K562 (cell line): ENCODE data around the gene CWF19L2. TPM values are rescaled to one million over a fixed set of nuclear protein-coding genes. Genes with fewer than 3 reads are reported as not detected.

ENCODE experiments used
- ATAC-seq: fragments of 200-7000 bp; cut with Tn5 transposase; 3 replicates; pipeline ENCODE4 v1.9.1; 2020; ENCODE audit warnings: moderate library complexity
- BruUV-seq: library from RNA; stranded (reverse); fragments of 400-500 nt; replicated peaks from 2 replicates; lab custom pipeline; 2021; lab: Mats Ljungman, UMichigan
- CTCF ChIA-PET: fragments of 300-600 bp; formaldehyde crosslinking; extraction: SDS; loops from one replicate; lab custom pipeline; 2021; ENCODE audit warnings: low intra/inter-chr PET ratio; lab: Yijun Ruan, JAX
- POLR2A ChIA-PET: fragments of 300-600, 350-650 bp; sonication (Branson Sonifier 250); formaldehyde crosslinking; extraction: SDS; loops from one replicate; lab custom pipeline; 2021; ENCODE audit warnings: antibody characterized with exemption, inconsistent platforms; lab: Yijun Ruan, JAX
- DNase-seq, 4 experiments: peaks; one replicate each; pipeline versions ENCODE4 v3.0.0 to v3.0.0-alpha.2; 2011 to 2018; ENCODE audit warnings: low spot score in 3 of 4, mixed read lengths in 3 of 4; ENCODE audit errors: extremely low read depth in 1 of 4
- FAIRE-seq: peaks from 2 replicates; lab custom pipeline; 2011; peaks lifted over from hg19 to GRCh38; lab: Jason Lieb, UNC
- H2AFZ ChIP-seq: 2 replicates; pipeline ENCODE4 v1.6.0; 2011; ENCODE audit warnings: low read depth, low read length, control low read depth, inconsistent platforms
- H3K27ac ChIP-seq: fragments of 200-600 bp; 3 replicates; pipeline ENCODE4 v1.8.0; 2011; ENCODE audit warnings: low read depth, mild to moderate bottlenecking, control low read depth, inconsistent platforms, low read length, moderate library complexity, mixed read lengths; ENCODE audit errors: extremely low read depth
- H3K27me3 ChIP-seq, 2 experiments: fragments of 300-600 bp in 1 of 2; 2 replicates in 1 of 2; 3 replicates in 1 of 2; pipeline versions ENCODE4 v1.6.0 to v1.8.0; 2011; ENCODE audit warnings: inconsistent platforms in 2 of 2, low read length in 2 of 2, mild to moderate bottlenecking in 1 of 2, mixed read lengths in 1 of 2, moderate library complexity in 1 of 2; ENCODE audit not compliant: control insufficient read depth in 2 of 2, insufficient read depth in 2 of 2
- H3K36me3 ChIP-seq: fragments of 300-600 bp; 3 replicates; pipeline ENCODE4 v1.8.0; 2011; ENCODE audit warnings: mild to moderate bottlenecking, low read length, inconsistent platforms; ENCODE audit not compliant: control insufficient read depth, insufficient read depth
- H3K4me1 ChIP-seq, 2 experiments: fragments of 200-600 bp in 1 of 2; replicated peaks in 1 of 2; 2 replicates in 1 of 2; 3 replicates in 1 of 2; pipeline versions ENCODE4 v1.5.1 to v1.8.0; 2011; ENCODE audit warnings: inconsistent platforms in 2 of 2, low read length in 2 of 2, mild to moderate bottlenecking in 1 of 2, mixed read lengths in 1 of 2, moderate library complexity in 1 of 2; ENCODE audit not compliant: control insufficient read depth in 2 of 2, insufficient read depth in 2 of 2
- H3K4me2 ChIP-seq: 2 replicates; pipeline ENCODE4 v1.6.1; 2011; ENCODE audit warnings: low read length, control low read depth, inconsistent platforms, mixed read lengths; ENCODE audit not compliant: insufficient read depth
- H3K4me3 ChIP-seq: fragments of 200-600 bp; sonication (generic), shearing (Covaris generic); 2 replicates; pipeline ENCODE4 v1.5.1; 2016; ENCODE audit warnings: control low read depth, inconsistent platforms
- H3K79me2 ChIP-seq: fragments of 200-600 bp; 3 replicates; pipeline ENCODE4 v1.8.0; 2011; ENCODE audit warnings: low read length, inconsistent platforms; ENCODE audit not compliant: control insufficient read depth, insufficient read depth
- H3K9ac ChIP-seq, 2 experiments: 2 replicates each; pipeline versions ENCODE4 v1.6.0 to v1.6.1; 2011; ENCODE audit warnings: low read depth in 2 of 2, low read length in 2 of 2, control low read depth in 1 of 2, inconsistent platforms in 1 of 2, mild to moderate bottlenecking in 1 of 2, mixed read lengths in 1 of 2; ENCODE audit not compliant: insufficient read depth in 1 of 2
- H3K9me1 ChIP-seq: one replicate; pipeline ENCODE4 v1.6.0; 2011; ENCODE audit warnings: inconsistent platforms, mild to moderate bottlenecking, low read length, moderate library complexity; ENCODE audit not compliant: control insufficient read depth, insufficient read depth
- H3K9me3 ChIP-seq: replicated peaks from 2 replicates; pipeline ENCODE4 v1.5.1; 2011; ENCODE audit warnings: low read depth, low read length, inconsistent platforms; ENCODE audit not compliant: control insufficient read depth, insufficient read depth
- H4K20me1 ChIP-seq: replicated peaks from 2 replicates; pipeline ENCODE4 v1.6.1; 2011; ENCODE audit warnings: low read length, inconsistent platforms, mixed read lengths; ENCODE audit not compliant: control insufficient read depth, insufficient read depth
- CBFA2T2 ChIP-seq: fragments of 450-650 bp; conservative IDR thresholded peaks from 2 replicates; pipeline ENCODE4 v1.6.1; 2017; ENCODE audit warnings: mild to moderate bottlenecking
- E2F3 ChIP-seq: fragments of 250-450 bp; sonication (Bioruptor Pico); IDR thresholded peaks from 2 replicates; pipeline ENCODE4 v1.4.0; 2020; ENCODE audit warnings: mild to moderate bottlenecking
- EP300 ChIP-seq: IDR thresholded peaks from 2 replicates; pipeline ENCODE4 v1.6.1; 2012; ENCODE audit warnings: low read length, improper control_type of control experiment
- ETV1 ChIP-seq: fragments of 450-650 bp; conservative IDR thresholded peaks from 2 replicates; pipeline ENCODE4 v1.6.1; 2016; ENCODE audit warnings: missing genetic modification characterization, control low read depth, low read depth, missing compliant biosample characterization
- HDAC1 ChIP-seq, 2 experiments: fragments of 450-650 bp; IDR thresholded peaks; 2 replicates each; pipeline ENCODE4 v1.6.1; 2016 to 2017; ENCODE audit warnings: inconsistent platforms in 1 of 2, mild to moderate bottlenecking in 1 of 2, moderate library complexity in 1 of 2
- HDAC2 ChIP-seq: fragments of 450-650 bp; IDR thresholded peaks from 2 replicates; pipeline ENCODE4 v1.6.1; 2016; ENCODE audit warnings: mild to moderate bottlenecking
- HES1 ChIP-seq: fragments of 450-650 bp; IDR thresholded peaks from 2 replicates; pipeline ENCODE4 v1.6.1; 2016; ENCODE audit warnings: low read depth, mild to moderate bottlenecking, moderate library complexity
- KDM1A ChIP-seq, 2 experiments: fragments of 450-650 bp; IDR thresholded peaks; 2 replicates each; pipeline ENCODE4 v1.6.1; 2016; ENCODE audit warnings: mild to moderate bottlenecking in 2 of 2
- KLF16 ChIP-seq: IDR thresholded peaks from 2 replicates; pipeline ENCODE4 v1.6.1; 2016; ENCODE audit warnings: antibody characterized with exemption
- MAZ ChIP-seq, 2 experiments: fragments of 450-650 bp in 1 of 2; sonication (generic) in 1 of 2; formaldehyde crosslinking; IDR thresholded peaks in 1 of 2; conservative IDR thresholded peaks in 1 of 2; 2 replicates each; pipeline versions ENCODE4 v1.4.0 to v1.5.0; 2020; ENCODE audit warnings: mild to moderate bottlenecking in 1 of 2, missing genetic modification reagents in 1 of 2
- MEF2D ChIP-seq: conservative IDR thresholded peaks from 2 replicates; pipeline ENCODE4 v1.6.1; 2016; ENCODE audit warnings: low read depth, missing genetic modification characterization, missing compliant biosample characterization
- NCOR1 ChIP-seq: fragments of 450-650 bp; IDR thresholded peaks from 2 replicates; pipeline ENCODE4 v1.6.1; 2016; ENCODE audit warnings: mild to moderate bottlenecking, moderate library complexity
- NELFE ChIP-seq: IDR thresholded peaks from 2 replicates; pipeline ENCODE4 v1.6.1; 2011; ENCODE audit warnings: mild to moderate bottlenecking; ENCODE audit not compliant: insufficient read depth, insufficient read length
- PHF8 ChIP-seq: fragments of 200-600 bp; sonication (generic); IDR thresholded peaks from 2 replicates; pipeline ENCODE4 v1.6.1; 2012; ENCODE audit warnings: mixed run types, mild to moderate bottlenecking, inconsistent platforms, low read length, moderate library complexity, borderline replicate concordance
- TAL1 ChIP-seq: fragments of 450-650 bp; IDR thresholded peaks from 2 replicates; pipeline ENCODE4 v1.6.1; 2016; ENCODE audit warnings: mild to moderate bottlenecking
- TCF3 ChIP-seq: sonication (generic); formaldehyde crosslinking; IDR thresholded peaks from 2 replicates; pipeline ENCODE4 v1.4.0; 2020; ENCODE audit warnings: mild to moderate bottlenecking, missing genetic modification reagents
- TCFL5 ChIP-seq: fragments of 250-450 bp; sonication (Bioruptor Pico); conservative IDR thresholded peaks from 2 replicates; pipeline ENCODE4 v1.6.1; 2021; ENCODE audit warnings: mild to moderate bottlenecking, moderate library complexity, matching md5 sums
- ZNF140 ChIP-seq: fragments of 250-450 bp; sonication (Bioruptor Pico); IDR thresholded peaks from 2 replicates; pipeline ENCODE4 v1.8.0; 2021; ENCODE audit warnings: moderate library complexity, mild to moderate bottlenecking, inconsistent platforms
- WGBS: fragments of 100-300 bp; shearing (Covaris generic); methylation state at CpG from one replicate; pipeline ENCODE4 v1.1.6; 2016; ENCODE audit warnings: low coverage, mixed read lengths; ENCODE audit not compliant: insufficient coverage; ENCODE audit errors: missing lambda C conversion rate; 5-methylcytosine and 5-hydroxymethylcytosine counted together
- in situ Hi-C: fragments of 300-500 bp; cut with MboI; formaldehyde crosslinking; loops from 4 replicates; pipeline ENCODE4 v1.15.0; 2018; ENCODE audit warnings: inconsistent platforms, mixed read lengths
- intact Hi-C: fragments of 100-400 bp; cut with micrococcal nuclease; formaldehyde crosslinking; loops from 2 replicates; pipeline ENCODE4 v1.14.2; 2022
- polyA plus RNA-seq, 8 experiments: library from polyadenylated mRNA; depleted of rRNA in 4 of 8; stranded (reverse) in 5 of 8; unstranded in 3 of 8; fragments of >200 nt; fragmentation: Nextera tagmentation in 2 of 8; fragmentation: Illumina TruSeq in 1 of 8; extraction: Ambion mirVana in 2 of 8; extraction: Trizol in 1 of 8; gene quantifications; 2 replicates each; pipeline versions ENCODE4 v1.2.1 to v1.2.3, GENCODE V29; 2011 to 2014; ENCODE audit warnings: inconsistent platforms in 1 of 8, missing spikeins in 1 of 8
- total RNA-seq, 7 experiments: library from RNA; depleted of rRNA in 6 of 7; stranded (reverse); fragments of >200 nt in 6 of 7; fragmentation: Illumina TruSeq in 2 of 7; extraction: Trizol in 2 of 7; gene quantifications; 2 replicates each; pipeline versions ENCODE4 v1.2.1 to v1.2.3, GENCODE V29; 2011 to 2021; ENCODE audit warnings: low replicate concordance in 1 of 7

Gene CWF19L2
- total and polyA plus RNA-seq, 9 of the 15 experiments (the other 6 are each of a cell fraction or from before 2014, with no cell fraction given) = 4.7 to 23.3 (median 10.2) TPM

GRCh38 chr11:107430525-107430924 is 27.1 kb downstream of the CWF19L2 start:
- no peak overlapping the region for H2AFZ ChIP-seq
- no peak for ATAC-seq
- H3K4me1 ChIP-seq = no peaks in the 10 kb centered on the region; a peak in 1 of 5 replicates
- no peaks in the 10 kb centered on the region for H3K79me2 ChIP-seq
- DNase-seq = no peak
- CTCF ChIA-PET = no interaction called here
- TF ChIP-seq TCFL5 (CRISPR knock-in tag) = no peak
- TF ChIP-seq, all 486 proteins: peak for 0
- in situ Hi-C loops = no loop called here
- H3K36me3 ChIP-seq = peaks cover 11% of the 10 kb centered on the region
- no peak for FAIRE-seq
- no peaks in the 10 kb centered on the region for H4K20me1 ChIP-seq
- no peaks in the 10 kb centered on the region for H3K9me3 ChIP-seq
- H3K4me2 ChIP-seq = no peak overlapping the region
- H3K9ac ChIP-seq = no peak overlapping the region
- H3K27ac ChIP-seq = no peak overlapping the region
- BruUV-seq = no TSS peak
- no peaks in the 10 kb centered on the region for H3K27me3 ChIP-seq
- intact Hi-C loops = no loop called here
- no peaks in the 10 kb centered on the region for H3K9me1 ChIP-seq
- 60% methylated on average over 3 of the region's 3 CpGs for WGBS
- POLR2A ChIA-PET = no interaction called here
- no peak overlapping the region for H3K4me3 ChIP-seq

DNA sequence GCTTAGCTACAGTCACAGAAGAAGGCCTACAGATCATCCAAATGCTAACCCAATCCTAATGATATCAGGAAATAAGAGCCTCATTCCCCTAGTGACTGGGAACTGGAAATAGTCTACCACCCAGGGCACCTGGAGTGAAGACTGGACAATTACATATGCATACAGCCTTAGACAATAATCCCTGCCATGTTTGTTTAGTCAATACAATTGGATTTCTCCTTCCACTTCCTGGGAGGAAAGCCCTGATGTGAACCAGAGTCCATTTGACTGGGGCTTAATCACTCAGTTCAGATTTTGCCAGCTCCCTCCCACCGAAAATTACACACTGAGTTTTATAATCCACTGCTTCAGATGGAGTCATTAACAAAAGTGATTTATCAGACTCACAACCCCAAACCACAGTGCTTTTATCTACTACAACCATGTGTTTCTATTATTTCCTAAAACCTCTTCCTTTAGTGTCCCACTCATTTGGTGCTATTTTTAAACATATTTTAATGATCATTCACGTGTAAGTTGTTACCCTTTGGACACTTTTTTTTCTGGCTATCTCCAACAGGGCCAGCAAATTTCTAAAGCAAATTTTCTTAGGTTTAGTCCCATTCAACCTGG is 29.9 kb downstream of the CWF19L2 start:
- BruUV-seq = no TSS peak
- no peaks in the 10 kb centered on the region for H4K20me1 ChIP-seq
- H3K9me3 ChIP-seq = no peaks in the 10 kb centered on the region
- no peaks in the 10 kb centered on the region for H3K79me2 ChIP-seq
- ChIA-PET POLR2A (no interaction called here), CTCF (no interaction called here)
- 0% methylated on average over 2 of the region's 2 CpGs for WGBS
- no peaks in the 10 kb centered on the region; a peak in 1 of 5 replicates for H3K4me1 ChIP-seq
- H3K4me3 ChIP-seq = no peak overlapping the region
- intact Hi-C loops (no loop called here), in situ Hi-C loops (no loop called here)
- DNase-seq (peak in 2 of 4 experiments; percentile 9 to 27), FAIRE-seq (no peak), ATAC-seq (peak; percentile 62)
- H3K36me3 ChIP-seq = peaks cover 11% of the 10 kb centered on the region
- no peak overlapping the region for H2AFZ ChIP-seq
- H3K9ac ChIP-seq = no peak overlapping the region
- no peak overlapping the region for H3K27ac ChIP-seq
- H3K27me3 ChIP-seq = no peaks in the 10 kb centered on the region
- H3K9me1 ChIP-seq = no peaks in the 10 kb centered on the region
- no peak overlapping the region for H3K4me2 ChIP-seq
- no peak for TF ChIP-seq NELFE
- no peak for TF ChIP-seq PHF8
- no peak for TF ChIP-seq E2F3 (CRISPR knock-in tag)
- TF ChIP-seq MEF2D (tag) = peak; percentile 93
- no peak for TF ChIP-seq ZNF140
- TF ChIP-seq CBFA2T2 = peak; percentile 58
- peak in 1 of 2 experiments; percentile 64; a peak in 2 of 4 replicates for TF ChIP-seq HDAC1 (IDR thresholded peaks at IDR 0.05)
- TF ChIP-seq KDM1A (IDR thresholded peaks at IDR 0.05) = peak; percentile 88 to 91
- peak; percentile 80 for TF ChIP-seq TCF3 (CRISPR knock-in tag)
- TF ChIP-seq TAL1 = peak; percentile 66
- TF ChIP-seq HES1 = 0 out of 2 replicates have a peak, but pooled peaks have one; percentile 38
- peak; percentile 46; the same call in 1 of the 2 replicates for TF ChIP-seq NCOR1
- 0 out of 2 replicates have a peak, but pooled peaks have one; percentile 17 for TF ChIP-seq EP300
- peak; percentile 54; the same call in 1 of the 2 replicates for TF ChIP-seq HDAC2
- TF ChIP-seq ETV1 (tag) = no peak
- TF ChIP-seq KLF16 = peak; percentile 19; the same call in 1 of the 2 replicates
- TF ChIP-seq MAZ (CRISPR knock-in tag; conservative IDR thresholded peaks at IDR 0.05 in 1 of 2, IDR thresholded peaks at IDR 0.05 in 1 of 2) = 0 out of 4 replicates have a peak, but pooled peaks of 1 of the 2 experiments have one; percentile 21
